ENCODE results near the gene MFAP5. TPM values are rescaled to one million over a fixed set of nuclear protein-coding genes. Genes with fewer than 3 reads are reported as not detected.

MFAP5 gene
- total RNA-seq, 1 experiment from 2014 or later: 0.96 TPM

DNA sequence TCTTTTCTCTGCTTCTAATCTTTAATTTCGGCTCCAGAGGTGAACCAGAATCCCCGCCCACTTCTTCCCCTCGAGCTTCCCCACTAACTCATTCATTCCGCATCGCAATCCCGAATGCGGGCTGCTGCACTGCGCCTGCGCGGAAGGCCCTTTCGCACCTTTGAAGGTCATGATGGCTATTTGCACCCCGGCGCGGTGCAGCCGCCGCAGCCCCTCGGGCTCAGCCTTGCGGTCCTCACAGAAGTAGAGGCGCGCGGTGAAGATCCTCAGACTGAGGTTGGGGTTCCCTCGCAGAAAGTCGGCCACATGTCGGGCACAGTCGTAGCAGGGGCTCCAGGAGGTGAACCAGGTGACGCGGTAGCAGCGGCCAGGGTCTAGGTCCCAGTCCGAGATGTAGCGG lies 57.6 kb downstream of the MFAP5 start (continued):
- TF ChIP-seq, protein P1, sequence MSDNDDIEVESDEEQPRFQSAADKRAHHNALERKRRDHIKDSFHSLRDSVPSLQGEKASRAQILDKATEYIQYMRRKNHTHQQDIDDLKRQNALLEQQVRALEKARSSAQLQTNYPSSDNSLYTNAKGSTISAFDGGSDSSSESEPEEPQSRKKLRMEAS (CRISPR knock-in tag; IDR thresholded peaks at IDR 0.05): peak; percentile 67
- TF ChIP-seq, protein P2, sequence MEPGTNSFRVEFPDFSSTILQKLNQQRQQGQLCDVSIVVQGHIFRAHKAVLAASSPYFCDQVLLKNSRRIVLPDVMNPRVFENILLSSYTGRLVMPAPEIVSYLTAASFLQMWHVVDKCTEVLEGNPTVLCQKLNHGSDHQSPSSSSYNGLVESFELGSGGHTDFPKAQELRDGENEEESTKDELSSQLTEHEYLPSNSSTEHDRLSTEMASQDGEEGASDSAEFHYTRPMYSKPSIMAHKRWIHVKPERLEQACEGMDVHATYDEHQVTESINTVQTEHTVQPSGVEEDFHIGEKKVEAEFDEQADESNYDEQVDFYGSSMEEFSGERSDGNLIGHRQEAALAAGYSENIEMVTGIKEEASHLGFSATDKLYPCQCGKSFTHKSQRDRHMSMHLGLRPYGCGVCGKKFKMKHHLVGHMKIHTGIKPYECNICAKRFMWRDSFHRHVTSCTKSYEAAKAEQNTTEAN (CRISPR knock-in tag; IDR thresholded peaks at IDR 0.05): no peak
- TF ChIP-seq SP1 (CRISPR knock-in tag; conservative IDR thresholded peaks at IDR 0.05) (no peak), ETV6 (CRISPR knock-in tag; IDR thresholded peaks at IDR 0.05) (no peak), OVOL2 (CRISPR knock-in tag; IDR thresholded peaks at IDR 0.05; ENCODE audit: borderline replicate concordance) (no peak), MYBL2 (CRISPR knock-in tag; IDR thresholded peaks at IDR 0.05) (no peak), NFATC4 (CRISPR knock-in tag; IDR thresholded peaks at IDR 0.05) (no peak)
- TF ChIP-seq, protein P3, sequence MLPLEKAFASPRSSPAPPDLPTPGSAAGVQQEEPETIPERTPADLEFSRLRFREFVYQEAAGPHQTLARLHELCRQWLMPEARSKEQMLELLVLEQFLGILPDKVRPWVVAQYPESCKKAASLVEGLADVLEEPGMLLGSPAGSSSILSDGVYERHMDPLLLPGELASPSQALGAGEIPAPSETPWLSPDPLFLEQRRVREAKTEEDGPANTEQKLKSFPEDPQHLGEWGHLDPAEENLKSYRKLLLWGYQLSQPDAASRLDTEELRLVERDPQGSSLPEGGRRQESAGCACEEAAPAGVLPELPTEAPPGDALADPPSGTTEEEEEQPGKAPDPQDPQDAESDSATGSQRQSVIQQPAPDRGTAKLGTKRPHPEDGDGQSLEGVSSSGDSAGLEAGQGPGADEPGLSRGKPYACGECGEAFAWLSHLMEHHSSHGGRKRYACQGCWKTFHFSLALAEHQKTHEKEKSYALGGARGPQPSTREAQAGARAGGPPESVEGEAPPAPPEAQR (CRISPR knock-in tag; IDR thresholded peaks at IDR 0.05): no peak

DNA sequence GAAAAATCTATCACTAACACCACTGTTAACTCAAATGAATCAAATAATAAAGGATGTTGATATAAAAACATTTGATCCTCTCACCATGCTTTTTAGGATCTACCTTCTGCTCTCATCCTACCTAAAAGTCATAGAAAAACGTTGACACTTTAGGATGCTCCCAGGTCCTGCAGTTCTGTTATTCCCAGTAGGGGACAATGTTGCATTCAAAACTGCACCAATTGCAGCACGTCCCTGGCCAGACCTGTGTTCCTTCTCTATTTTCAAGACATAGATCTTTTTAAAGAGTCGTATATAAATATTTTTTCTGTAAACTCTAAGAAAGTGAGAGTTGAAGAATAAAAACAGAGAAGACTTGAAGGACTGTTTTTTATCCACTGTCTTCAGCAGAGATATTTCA lies 58.8 kb downstream of the MFAP5 start:
- no peak overlapping the region for H3K4me3 Mint-ChIP-seq
- DNase-seq (ENCODE audit: low spot score): no peak
- ChIA-PET CTCF (interaction anchor here (0.8 kb wide), 1 partner anchor 12 kb away, joined by 3 read pairs; no protein-coding TSS in a partner anchor), POLR2A (no interaction called here)
- peaks cover 27% of the 10 kb centered on the region for H3K4me1 Mint-ChIP-seq
- TF ChIP-seq, protein P4, sequence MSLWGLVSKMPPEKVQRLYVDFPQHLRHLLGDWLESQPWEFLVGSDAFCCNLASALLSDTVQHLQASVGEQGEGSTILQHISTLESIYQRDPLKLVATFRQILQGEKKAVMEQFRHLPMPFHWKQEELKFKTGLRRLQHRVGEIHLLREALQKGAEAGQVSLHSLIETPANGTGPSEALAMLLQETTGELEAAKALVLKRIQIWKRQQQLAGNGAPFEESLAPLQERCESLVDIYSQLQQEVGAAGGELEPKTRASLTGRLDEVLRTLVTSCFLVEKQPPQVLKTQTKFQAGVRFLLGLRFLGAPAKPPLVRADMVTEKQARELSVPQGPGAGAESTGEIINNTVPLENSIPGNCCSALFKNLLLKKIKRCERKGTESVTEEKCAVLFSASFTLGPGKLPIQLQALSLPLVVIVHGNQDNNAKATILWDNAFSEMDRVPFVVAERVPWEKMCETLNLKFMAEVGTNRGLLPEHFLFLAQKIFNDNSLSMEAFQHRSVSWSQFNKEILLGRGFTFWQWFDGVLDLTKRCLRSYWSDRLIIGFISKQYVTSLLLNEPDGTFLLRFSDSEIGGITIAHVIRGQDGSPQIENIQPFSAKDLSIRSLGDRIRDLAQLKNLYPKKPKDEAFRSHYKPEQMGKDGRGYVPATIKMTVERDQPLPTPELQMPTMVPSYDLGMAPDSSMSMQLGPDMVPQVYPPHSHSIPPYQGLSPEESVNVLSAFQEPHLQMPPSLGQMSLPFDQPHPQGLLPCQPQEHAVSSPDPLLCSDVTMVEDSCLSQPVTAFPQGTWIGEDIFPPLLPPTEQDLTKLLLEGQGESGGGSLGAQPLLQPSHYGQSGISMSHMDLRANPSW (CRISPR knock-in tag; conservative IDR thresholded peaks at IDR 0.05; ENCODE audit: low read depth): no peak
- TF ChIP-seq, protein P5, sequence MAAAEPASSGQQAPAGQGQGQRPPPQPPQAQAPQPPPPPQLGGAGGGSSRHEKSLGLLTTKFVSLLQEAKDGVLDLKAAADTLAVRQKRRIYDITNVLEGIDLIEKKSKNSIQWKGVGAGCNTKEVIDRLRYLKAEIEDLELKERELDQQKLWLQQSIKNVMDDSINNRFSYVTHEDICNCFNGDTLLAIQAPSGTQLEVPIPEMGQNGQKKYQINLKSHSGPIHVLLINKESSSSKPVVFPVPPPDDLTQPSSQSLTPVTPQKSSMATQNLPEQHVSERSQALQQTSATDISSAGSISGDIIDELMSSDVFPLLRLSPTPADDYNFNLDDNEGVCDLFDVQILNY (CRISPR knock-in tag; IDR thresholded peaks at IDR 0.05): no peak
- TF ChIP-seq ZNF232 (CRISPR knock-in tag; IDR thresholded peaks at IDR 0.05) (no peak), IRF2 (CRISPR knock-in tag; IDR thresholded peaks at IDR 0.05; ENCODE audit: borderline replicate concordance, low read depth) (no peak), ZNF317 (CRISPR knock-in tag; IDR thresholded peaks at IDR 0.05; ENCODE audit: borderline replicate concordance, low read depth) (no peak), TEAD1 (CRISPR knock-in tag; IDR thresholded peaks at IDR 0.05) (no peak), RELA (CRISPR knock-in tag; IDR thresholded peaks at IDR 0.05; ENCODE audit: borderline replicate concordance) (no peak), ZBTB21 (CRISPR knock-in tag; IDR thresholded peaks at IDR 0.05; ENCODE audit: borderline replicate concordance) (no peak)
- TF ChIP-seq, protein P6, sequence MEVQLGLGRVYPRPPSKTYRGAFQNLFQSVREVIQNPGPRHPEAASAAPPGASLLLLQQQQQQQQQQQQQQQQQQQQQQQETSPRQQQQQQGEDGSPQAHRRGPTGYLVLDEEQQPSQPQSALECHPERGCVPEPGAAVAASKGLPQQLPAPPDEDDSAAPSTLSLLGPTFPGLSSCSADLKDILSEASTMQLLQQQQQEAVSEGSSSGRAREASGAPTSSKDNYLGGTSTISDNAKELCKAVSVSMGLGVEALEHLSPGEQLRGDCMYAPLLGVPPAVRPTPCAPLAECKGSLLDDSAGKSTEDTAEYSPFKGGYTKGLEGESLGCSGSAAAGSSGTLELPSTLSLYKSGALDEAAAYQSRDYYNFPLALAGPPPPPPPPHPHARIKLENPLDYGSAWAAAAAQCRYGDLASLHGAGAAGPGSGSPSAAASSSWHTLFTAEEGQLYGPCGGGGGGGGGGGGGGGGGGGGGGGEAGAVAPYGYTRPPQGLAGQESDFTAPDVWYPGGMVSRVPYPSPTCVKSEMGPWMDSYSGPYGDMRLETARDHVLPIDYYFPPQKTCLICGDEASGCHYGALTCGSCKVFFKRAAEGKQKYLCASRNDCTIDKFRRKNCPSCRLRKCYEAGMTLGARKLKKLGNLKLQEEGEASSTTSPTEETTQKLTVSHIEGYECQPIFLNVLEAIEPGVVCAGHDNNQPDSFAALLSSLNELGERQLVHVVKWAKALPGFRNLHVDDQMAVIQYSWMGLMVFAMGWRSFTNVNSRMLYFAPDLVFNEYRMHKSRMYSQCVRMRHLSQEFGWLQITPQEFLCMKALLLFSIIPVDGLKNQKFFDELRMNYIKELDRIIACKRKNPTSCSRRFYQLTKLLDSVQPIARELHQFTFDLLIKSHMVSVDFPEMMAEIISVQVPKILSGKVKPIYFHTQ (CRISPR knock-in tag; IDR thresholded peaks at IDR 0.05): no peak
- TF ChIP-seq, protein P3 (CRISPR knock-in tag; IDR thresholded peaks at IDR 0.05): no peak
- TF ChIP-seq, protein P7, sequence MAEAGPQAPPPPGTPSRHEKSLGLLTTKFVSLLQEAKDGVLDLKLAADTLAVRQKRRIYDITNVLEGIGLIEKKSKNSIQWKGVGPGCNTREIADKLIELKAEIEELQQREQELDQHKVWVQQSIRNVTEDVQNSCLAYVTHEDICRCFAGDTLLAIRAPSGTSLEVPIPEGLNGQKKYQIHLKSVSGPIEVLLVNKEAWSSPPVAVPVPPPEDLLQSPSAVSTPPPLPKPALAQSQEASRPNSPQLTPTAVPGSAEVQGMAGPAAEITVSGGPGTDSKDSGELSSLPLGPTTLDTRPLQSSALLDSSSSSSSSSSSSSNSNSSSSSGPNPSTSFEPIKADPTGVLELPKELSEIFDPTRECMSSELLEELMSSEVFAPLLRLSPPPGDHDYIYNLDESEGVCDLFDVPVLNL (CRISPR knock-in tag; IDR thresholded peaks at IDR 0.05; ENCODE audit: borderline replicate concordance, low read depth): no peak
- TF ChIP-seq, protein P8, sequence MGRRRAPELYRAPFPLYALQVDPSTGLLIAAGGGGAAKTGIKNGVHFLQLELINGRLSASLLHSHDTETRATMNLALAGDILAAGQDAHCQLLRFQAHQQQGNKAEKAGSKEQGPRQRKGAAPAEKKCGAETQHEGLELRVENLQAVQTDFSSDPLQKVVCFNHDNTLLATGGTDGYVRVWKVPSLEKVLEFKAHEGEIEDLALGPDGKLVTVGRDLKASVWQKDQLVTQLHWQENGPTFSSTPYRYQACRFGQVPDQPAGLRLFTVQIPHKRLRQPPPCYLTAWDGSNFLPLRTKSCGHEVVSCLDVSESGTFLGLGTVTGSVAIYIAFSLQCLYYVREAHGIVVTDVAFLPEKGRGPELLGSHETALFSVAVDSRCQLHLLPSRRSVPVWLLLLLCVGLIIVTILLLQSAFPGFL (CRISPR knock-in tag; IDR thresholded peaks at IDR 0.05; ENCODE audit: borderline replicate concordance): no peak
- TF ChIP-seq, protein P9, sequence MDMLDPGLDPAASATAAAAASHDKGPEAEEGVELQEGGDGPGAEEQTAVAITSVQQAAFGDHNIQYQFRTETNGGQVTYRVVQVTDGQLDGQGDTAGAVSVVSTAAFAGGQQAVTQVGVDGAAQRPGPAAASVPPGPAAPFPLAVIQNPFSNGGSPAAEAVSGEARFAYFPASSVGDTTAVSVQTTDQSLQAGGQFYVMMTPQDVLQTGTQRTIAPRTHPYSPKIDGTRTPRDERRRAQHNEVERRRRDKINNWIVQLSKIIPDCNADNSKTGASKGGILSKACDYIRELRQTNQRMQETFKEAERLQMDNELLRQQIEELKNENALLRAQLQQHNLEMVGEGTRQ (CRISPR knock-in tag; IDR thresholded peaks at IDR 0.05): no peak
- no peak overlapping the region for H3K27ac Mint-ChIP-seq
- H3K9me3 Mint-ChIP-seq: no peaks in the 10 kb centered on the region
- H3K36me3 Mint-ChIP-seq: no peaks in the 10 kb centered on the region
- H3K27me3 Mint-ChIP-seq (ENCODE audit: low read depth): peaks cover 6% of the 10 kb centered on the region
- peak; percentile 70 for ATAC-seq

All from WTC11 (cell line).